Activated CD8-positive, alpha-beta memory T cell treated with anti-CD3 and anti-CD28 coated beads for 24 hours (primary cell): ENCODE results near the gene LGALS1.

Experiments used
- DNase-seq: peaks from one replicate; pipeline ENCODE4 v3.0.0-alpha.2; 2020

The LGALS1 gene

GRCh38 chr22:37664249-37665101, 11.0 kb upstream of the LGALS1 start:
- no peak for DNase-seq

- DNase-seq, result no peak
These were observed 9.9 kb upstream of the LGALS1 start for GRCh38 chr22:37665487-37665886.

GRCh38 chr22:37669586-37669985, 5.8 kb upstream of the LGALS1 start:
- no peak for DNase-seq

- no peak for DNase-seq
These were observed 3.1 kb upstream of the LGALS1 start for GRCh38 chr22:37672206-37672919.

GRCh38 chr22:37672920-37673455, 2.4 kb upstream of the LGALS1 start:
- DNase-seq, result no peak

GRCh38 chr22:37674248-37674647, 1.2 kb upstream of the LGALS1 start:
- no peak for DNase-seq

- peak; percentile 67 for DNase-seq
These were observed 697 bp downstream of the LGALS1 start for GRCh38 chr22:37675930-37676735.

- DNase-seq, result peak; percentile 96
These were observed 1.5 kb downstream of the LGALS1 start for GRCh38 chr22:37676736-37677492.

GRCh38 chr22:37677493-37677974, 2.1 kb downstream of the LGALS1 start:
- no peak for DNase-seq

- DNase-seq, result no peak
These were observed 2.9 kb downstream of the LGALS1 start for GRCh38 chr22:37678372-37678771.

GRCh38 chr22:37679670-37680069, 4.2 kb downstream of the LGALS1 start:
- no peak for DNase-seq

GRCh38 chr22:37680191-37680851, 4.9 kb downstream of the LGALS1 start:
- DNase-seq, result no peak

- no peak for DNase-seq
These were observed 5.6 kb downstream of the LGALS1 start for GRCh38 chr22:37681001-37681424.

GRCh38 chr22:37681556-37682049, 6.2 kb downstream of the LGALS1 start:
- peak; percentile 88 for DNase-seq

GRCh38 chr22:37684803-37685615, 9.6 kb downstream of the LGALS1 start:
- DNase-seq, result no peak

- peak; percentile 92 for DNase-seq
These were observed 10.9 kb downstream of the LGALS1 start, which contains the start of gene NOL12 for GRCh38 chr22:37686002-37686982. Gene NOL12 (plus strand): TSS chr22:37686343. CDS start chr22:37686393, 50 bp downstream.

GRCh38 chr22:37690407-37690806, 15.0 kb downstream of the LGALS1 start:
- no peak for DNase-seq

- no peak for DNase-seq
These were observed 15.6 kb downstream of the LGALS1 start for GRCh38 chr22:37690901-37691504.
